NCI-H1436 (cell line): ENCODE measurements around the gene MSRB1.
"Not testable (repeated sequence)": the region's sequence is repeated elsewhere in the genome, so short reads cannot be mapped to it uniquely, and the experiment has no call there.

Source experiments
- DNase-seq: peaks from one replicate; lab custom pipeline; 2025; lab: John Stamatoyannopoulos, UW

Gene MSRB1

GRCh38 chr16:1978476-1979120 lies 35.6 kb upstream of the MSRB1 start:
- no peak for DNase-seq

GRCh38 chr16:1977875-1978268 lies 34.9 kb upstream of the MSRB1 start:
- no peak for DNase-seq

GRCh38 chr16:1976951-1977874 lies 34.2 kb upstream of the MSRB1 start:
- no peak for DNase-seq

GRCh38 chr16:1976216-1976520 lies 33.2 kb upstream of the MSRB1 start:
- no peak for DNase-seq

GRCh38 chr16:1975432-1976215 lies 32.6 kb upstream of the MSRB1 start:
- no peak for DNase-seq

GRCh38 chr16:1974157-1975070 lies 31.4 kb upstream of the MSRB1 start:
- DNase-seq: no peak

- DNase-seq: no peak
Measured at GRCh38 chr16:1973461-1974156, 30.6 kb upstream of the MSRB1 start.

GRCh38 chr16:1972490-1972877 lies 29.5 kb upstream of the MSRB1 start:
- no peak for DNase-seq

- peak; percentile 86 for DNase-seq
Measured at GRCh38 chr16:1971796-1972489, 28.9 kb upstream of the MSRB1 start, which contains the start of gene TBL3. TSS of gene TBL3 (plus strand) at chr16:1972053. CDS start at chr16:1972165, 112 bp downstream.

- DNase-seq: no peak
Measured at GRCh38 chr16:1968146-1968953, 25.4 kb upstream of the MSRB1 start.

GRCh38 chr16:1966460-1966859 lies 23.5 kb upstream of the MSRB1 start, which contains the start of gene RNF151:
TSS of gene RNF151 (plus strand) at chr16:1966856. CDS start at chr16:1966882, 26 bp downstream.
- no peak for DNase-seq

- no peak for DNase-seq
Measured at GRCh38 chr16:1965396-1966001, 22.5 kb upstream of the MSRB1 start.

- peak; percentile 97 for DNase-seq
Measured at GRCh38 chr16:1964506-1965395, 21.8 kb upstream of the MSRB1 start, which contains the start of gene RPS2. TSS of gene RPS2 (minus strand) at chr16:1964826. CDS start at chr16:1964625, 201 bp downstream.

GRCh38 chr16:1963806-1964505 lies 21.0 kb upstream of the MSRB1 start:
- DNase-seq: no peak

GRCh38 chr16:1962161-1963153 lies 19.5 kb upstream of the MSRB1 start:
- not testable (repeated sequence) for DNase-seq

GRCh38 chr16:1961651-1962067 lies 18.7 kb upstream of the MSRB1 start:
- no peak for DNase-seq
